ENCODE results near the gene BDKRB1.

GRCh38 chr14:96267916-96268315 lies 11.9 kb downstream of the BDKRB1 start:
- TF ChIP-seq ZFX (IDR thresholded peaks at IDR 0.05) = no peak
- TF ChIP-seq, protein P1, sequence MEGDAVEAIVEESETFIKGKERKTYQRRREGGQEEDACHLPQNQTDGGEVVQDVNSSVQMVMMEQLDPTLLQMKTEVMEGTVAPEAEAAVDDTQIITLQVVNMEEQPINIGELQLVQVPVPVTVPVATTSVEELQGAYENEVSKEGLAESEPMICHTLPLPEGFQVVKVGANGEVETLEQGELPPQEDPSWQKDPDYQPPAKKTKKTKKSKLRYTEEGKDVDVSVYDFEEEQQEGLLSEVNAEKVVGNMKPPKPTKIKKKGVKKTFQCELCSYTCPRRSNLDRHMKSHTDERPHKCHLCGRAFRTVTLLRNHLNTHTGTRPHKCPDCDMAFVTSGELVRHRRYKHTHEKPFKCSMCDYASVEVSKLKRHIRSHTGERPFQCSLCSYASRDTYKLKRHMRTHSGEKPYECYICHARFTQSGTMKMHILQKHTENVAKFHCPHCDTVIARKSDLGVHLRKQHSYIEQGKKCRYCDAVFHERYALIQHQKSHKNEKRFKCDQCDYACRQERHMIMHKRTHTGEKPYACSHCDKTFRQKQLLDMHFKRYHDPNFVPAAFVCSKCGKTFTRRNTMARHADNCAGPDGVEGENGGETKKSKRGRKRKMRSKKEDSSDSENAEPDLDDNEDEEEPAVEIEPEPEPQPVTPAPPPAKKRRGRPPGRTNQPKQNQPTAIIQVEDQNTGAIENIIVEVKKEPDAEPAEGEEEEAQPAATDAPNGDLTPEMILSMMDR (conservative IDR thresholded peaks at IDR 0.05) = no peak
